ENCODE data around the gene ANKIB1. TPM values are rescaled to one million over a fixed set of nuclear protein-coding genes. Genes with fewer than 3 reads are reported as not detected.

Gene ANKIB1
- polyA plus RNA-seq, 3 donors: 41.6 to 44.5 (median 42.7) TPM

DNA sequence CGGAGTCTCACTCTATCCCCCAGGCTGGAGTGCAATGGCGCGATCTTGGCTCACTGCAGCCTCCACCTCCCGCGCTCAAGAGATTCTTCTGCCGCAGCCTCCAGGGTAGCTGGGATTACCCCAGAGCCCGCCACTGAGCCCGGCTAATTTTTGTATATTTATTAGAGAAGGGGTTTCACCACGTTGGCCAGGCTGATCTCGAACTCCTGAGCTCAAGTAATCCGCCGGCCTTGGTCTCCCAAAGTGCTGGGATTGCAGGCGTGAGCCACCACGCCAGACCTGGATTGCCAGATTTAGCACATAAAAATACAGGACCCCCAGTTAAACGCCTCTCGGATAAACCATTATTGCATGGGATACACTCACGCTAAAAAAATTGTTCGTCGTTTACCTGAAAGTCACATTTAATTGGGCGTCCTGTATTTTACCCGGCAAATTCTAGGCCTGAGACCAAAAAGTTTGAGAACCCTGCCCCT, 201.1 kb downstream of the ANKIB1 start:
- DNase-seq (ENCODE audit: low read depth in 3 of 3, low spot score in 2 of 3): no peak

DNA sequence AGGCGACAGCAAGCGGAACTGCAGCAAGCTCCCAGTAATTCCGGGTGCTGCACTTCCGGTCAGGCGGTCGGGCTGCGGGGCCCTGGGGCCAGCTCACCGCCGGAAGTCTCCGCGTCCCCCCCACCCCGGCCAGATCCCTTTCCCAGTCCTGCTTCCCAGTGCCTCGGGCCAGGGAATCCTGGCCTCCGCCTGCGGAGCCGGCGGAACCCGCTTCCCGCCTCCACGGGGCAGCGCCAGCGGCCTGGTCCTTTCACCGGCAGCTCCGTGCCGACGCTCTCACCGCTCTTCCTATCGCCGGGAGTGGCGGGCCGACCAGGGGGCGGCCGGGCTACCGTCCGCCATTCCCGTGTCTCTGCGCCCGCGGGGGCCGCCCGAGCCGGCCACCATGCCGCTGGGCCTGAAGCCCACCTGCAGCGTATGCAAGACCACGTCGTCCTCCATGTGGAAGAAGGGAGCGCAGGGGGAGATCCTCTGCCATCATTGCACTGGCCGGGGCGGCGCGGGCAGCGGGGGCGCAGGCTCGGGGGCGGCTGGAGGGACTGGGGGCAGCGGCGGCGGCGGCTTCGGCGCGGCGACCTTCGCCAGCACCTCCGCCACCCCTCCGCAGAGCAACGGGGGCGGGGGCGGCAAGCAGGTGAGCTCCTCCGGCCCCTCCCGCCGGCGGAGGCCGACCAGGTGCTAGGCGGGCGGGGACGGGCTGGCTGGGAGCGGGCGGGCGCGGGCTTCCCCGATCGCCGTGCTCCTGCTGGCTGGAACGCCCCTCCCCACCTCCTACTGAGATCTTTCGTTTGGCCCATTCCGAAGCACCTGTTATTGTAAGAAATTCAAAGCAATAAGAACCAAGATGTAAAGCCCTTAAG, 201.8 kb downstream of the ANKIB1 start, which contains the start of gene GATAD1:
Gene GATAD1, plus strand, starts transcription at position 138 of the 860 bp plus-strand sequence. Its CDS starts 248 bp downstream, at position 386.
- DNase-seq (ENCODE audit: low read depth in 3 of 3, low spot score in 2 of 3): peak; percentile 75 to 87 (median 78)

DNA sequence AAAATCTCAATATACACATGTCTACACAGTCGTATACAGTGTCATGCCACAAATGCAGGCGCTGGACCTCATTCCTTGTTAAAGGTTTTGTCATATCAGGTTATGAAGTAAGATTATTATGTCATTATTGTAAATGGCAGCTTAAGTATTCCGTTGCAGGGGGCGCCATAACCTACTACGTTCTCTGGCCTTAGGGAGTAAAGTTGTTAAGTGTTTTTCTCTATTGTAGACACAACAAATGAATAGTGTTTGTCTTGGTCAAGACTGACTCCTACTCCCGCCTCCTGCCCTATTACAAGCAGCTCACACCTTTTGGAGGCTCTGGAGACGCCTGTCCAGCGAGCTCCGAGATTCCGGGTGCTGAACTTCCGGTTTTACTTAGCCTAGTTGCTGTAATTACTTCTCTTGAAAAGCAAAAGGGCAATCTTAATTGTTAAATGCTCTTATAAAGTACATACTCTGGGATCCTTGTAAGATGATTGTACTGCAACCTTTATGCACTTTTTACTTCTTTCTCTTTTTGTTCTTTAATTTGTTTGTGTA, 202.5 kb downstream of the ANKIB1 start:
- peak; percentile 37 to 53 (median 40) for DNase-seq (ENCODE audit: low read depth in 3 of 3, low spot score in 2 of 3)

Other genes with a start within 250 kb of the ANKIB1 start
- gene CYP51A1, start 111.5 kb upstream of the ANKIB1 start, polyA plus RNA-seq (ENCODE audit: insufficient read length in 3 of 3): 10 to 100 TPM; 83.6 to 88.5 (median 85.2) TPM
- under 1 TPM; 0.17 to 0.29 (median 0.17) TPM for gene LRRD1, start 66.8 kb upstream of the ANKIB1 start, polyA plus RNA-seq (ENCODE audit: insufficient read length in 3 of 3)
- 10 to 100 TPM; 44.5 to 44.9 (median 44.6) TPM for gene KRIT1, start 60 bp upstream of the ANKIB1 start, polyA plus RNA-seq (ENCODE audit: insufficient read length in 3 of 3)
- gene GATAD1, start 201.5 kb downstream of the ANKIB1 start, polyA plus RNA-seq (ENCODE audit: insufficient read length in 3 of 3): 10 to 100 TPM; 32.3 to 36.3 (median 34.5) TPM
- gene ERVW-1, start 232.0 kb downstream of the ANKIB1 start, polyA plus RNA-seq (ENCODE audit: insufficient read length in 3 of 3): under 1 TPM; 0.55 to 0.74 (median 0.58) TPM

Measured in right renal cortex interstitium (tissue), 3 donors.